ENCODE data around the gene FFAR3. TPM values are rescaled to one million over a fixed set of nuclear protein-coding genes. Genes with fewer than 3 reads are reported as not detected.
A peak's percentile ranks its signal among the peaks of the same experiment; 100 is the strongest.

The FFAR3 gene
- total and polyA plus RNA-seq, 2 of the 13 experiments (the other 11 are each of a cell fraction or from before 2014, with no cell fraction given) = not detected

DNA sequence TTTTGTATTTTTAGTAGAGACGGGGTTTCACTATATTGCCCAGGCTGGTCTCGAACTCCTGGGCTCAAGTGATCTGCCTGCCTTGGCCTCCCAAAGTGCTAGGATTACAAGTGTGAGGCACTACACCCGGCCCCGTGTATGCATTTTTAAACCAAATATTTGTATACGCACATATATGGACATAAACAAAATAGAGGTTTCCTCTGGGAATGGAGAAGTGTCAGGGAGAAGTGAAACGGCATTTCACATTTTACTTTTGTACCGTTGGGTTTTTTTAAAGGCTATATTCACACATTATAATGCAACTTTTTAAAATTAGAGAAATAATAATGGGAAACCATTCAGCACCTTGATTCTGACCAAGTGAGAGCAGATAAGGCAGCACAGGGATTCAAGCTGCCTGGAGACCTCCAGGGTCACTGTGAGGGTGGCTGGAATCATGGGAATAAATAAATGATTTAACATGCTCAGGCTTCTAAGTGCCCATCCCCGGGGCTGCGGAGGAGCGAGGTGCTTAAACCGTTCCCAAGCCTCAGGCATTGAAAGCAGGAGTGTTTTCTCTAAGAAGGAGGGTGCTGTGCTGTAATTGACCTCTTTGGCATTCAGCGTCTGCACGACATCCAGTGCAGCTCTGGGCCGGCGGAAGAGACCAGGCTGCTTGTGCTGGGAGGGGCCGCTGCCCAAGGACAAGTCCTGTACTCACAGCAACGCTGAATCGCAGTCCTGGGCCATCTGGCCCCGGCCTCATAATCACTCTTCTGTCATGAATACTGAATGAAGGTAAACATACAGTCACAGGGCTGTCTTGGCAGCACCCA lies 37.3 kb downstream of the FFAR3 start (continued):
- TF ChIP-seq HCFC1 (IDR thresholded peaks at IDR 0.05; ENCODE audit: low read depth, low read length) (no peak), DR1 (CRISPR knock-in tag; IDR thresholded peaks at IDR 0.05) (no peak), ZNF124 (CRISPR knock-in tag; IDR thresholded peaks at IDR 0.05) (no peak), TAF15 (IDR thresholded peaks at IDR 0.05; ENCODE audit: low read depth, low read length, poor library complexity, severe bottlenecking) (no peak), MXD4 (CRISPR knock-in tag; IDR thresholded peaks at IDR 0.05) (no peak), ZNF33B (CRISPR knock-in tag; IDR thresholded peaks at IDR 0.05) (no peak), PPARG (CRISPR knock-in tag; conservative IDR thresholded peaks at IDR 0.05) (0 out of 2 replicates have a peak, but pooled peaks have one; percentile 40), ZNF441 (CRISPR knock-in tag; IDR thresholded peaks at IDR 0.05; ENCODE audit: borderline replicate concordance) (0 out of 2 replicates have a peak, but pooled peaks have one; percentile 41), MAF1 (CRISPR knock-in tag; IDR thresholded peaks at IDR 0.05; ENCODE audit: borderline replicate concordance) (no peak), ZNF44 (CRISPR knock-in tag; IDR thresholded peaks at IDR 0.05) (no peak), U2AF2 (IDR thresholded peaks at IDR 0.05; ENCODE audit: low read depth, low read length) (no peak), ZNF354B (CRISPR knock-in tag; IDR thresholded peaks at IDR 0.05) (no peak), CCAR2 (optimal IDR thresholded peaks at IDR 0.05; ENCODE audit: low read depth, low read length) (no peak), ZNF782 (CRISPR knock-in tag; IDR thresholded peaks at IDR 0.05; ENCODE audit: borderline replicate concordance) (no peak), POLR2A (IDR thresholded peaks at IDR 0.05; ENCODE audit: insufficient read depth in 1 of 2, low read depth in 2 of 2, low read length in 2 of 2) (no peak), NFKBIZ (CRISPR knock-in tag; IDR thresholded peaks at IDR 0.05) (no peak)
- TF ChIP-seq, protein P1, sequence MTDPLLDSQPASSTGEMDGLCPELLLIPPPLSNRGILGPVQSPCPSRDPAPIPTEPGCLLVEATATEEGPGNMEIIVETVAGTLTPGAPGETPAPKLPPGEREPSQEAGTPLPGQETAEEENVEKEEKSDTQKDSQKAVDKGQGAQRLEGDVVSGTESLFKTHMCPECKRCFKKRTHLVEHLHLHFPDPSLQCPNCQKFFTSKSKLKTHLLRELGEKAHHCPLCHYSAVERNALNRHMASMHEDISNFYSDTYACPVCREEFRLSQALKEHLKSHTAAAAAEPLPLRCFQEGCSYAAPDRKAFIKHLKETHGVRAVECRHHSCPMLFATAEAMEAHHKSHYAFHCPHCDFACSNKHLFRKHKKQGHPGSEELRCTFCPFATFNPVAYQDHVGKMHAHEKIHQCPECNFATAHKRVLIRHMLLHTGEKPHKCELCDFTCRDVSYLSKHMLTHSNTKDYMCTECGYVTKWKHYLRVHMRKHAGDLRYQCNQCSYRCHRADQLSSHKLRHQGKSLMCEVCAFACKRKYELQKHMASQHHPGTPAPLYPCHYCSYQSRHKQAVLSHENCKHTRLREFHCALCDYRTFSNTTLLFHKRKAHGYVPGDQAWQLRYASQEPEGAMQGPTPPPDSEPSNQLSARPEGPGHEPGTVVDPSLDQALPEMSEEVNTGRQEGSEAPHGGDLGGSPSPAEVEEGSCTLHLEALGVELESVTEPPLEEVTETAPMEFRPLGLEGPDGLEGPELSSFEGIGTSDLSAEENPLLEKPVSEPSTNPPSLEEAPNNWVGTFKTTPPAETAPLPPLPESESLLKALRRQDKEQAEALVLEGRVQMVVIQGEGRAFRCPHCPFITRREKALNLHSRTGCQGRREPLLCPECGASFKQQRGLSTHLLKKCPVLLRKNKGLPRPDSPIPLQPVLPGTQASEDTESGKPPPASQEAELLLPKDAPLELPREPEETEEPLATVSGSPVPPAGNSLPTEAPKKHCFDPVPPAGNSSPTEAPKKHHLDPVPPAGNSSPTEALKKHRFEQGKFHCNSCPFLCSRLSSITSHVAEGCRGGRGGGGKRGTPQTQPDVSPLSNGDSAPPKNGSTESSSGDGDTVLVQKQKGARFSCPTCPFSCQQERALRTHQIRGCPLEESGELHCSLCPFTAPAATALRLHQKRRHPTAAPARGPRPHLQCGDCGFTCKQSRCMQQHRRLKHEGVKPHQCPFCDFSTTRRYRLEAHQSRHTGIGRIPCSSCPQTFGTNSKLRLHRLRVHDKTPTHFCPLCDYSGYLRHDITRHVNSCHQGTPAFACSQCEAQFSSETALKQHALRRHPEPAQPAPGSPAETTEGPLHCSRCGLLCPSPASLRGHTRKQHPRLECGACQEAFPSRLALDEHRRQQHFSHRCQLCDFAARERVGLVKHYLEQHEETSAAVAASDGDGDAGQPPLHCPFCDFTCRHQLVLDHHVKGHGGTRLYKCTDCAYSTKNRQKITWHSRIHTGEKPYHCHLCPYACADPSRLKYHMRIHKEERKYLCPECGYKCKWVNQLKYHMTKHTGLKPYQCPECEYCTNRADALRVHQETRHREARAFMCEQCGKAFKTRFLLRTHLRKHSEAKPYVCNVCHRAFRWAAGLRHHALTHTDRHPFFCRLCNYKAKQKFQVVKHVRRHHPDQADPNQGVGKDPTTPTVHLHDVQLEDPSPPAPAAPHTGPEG (CRISPR knock-in tag; IDR thresholded peaks at IDR 0.05) = no peak
- TF ChIP-seq, protein P2, sequence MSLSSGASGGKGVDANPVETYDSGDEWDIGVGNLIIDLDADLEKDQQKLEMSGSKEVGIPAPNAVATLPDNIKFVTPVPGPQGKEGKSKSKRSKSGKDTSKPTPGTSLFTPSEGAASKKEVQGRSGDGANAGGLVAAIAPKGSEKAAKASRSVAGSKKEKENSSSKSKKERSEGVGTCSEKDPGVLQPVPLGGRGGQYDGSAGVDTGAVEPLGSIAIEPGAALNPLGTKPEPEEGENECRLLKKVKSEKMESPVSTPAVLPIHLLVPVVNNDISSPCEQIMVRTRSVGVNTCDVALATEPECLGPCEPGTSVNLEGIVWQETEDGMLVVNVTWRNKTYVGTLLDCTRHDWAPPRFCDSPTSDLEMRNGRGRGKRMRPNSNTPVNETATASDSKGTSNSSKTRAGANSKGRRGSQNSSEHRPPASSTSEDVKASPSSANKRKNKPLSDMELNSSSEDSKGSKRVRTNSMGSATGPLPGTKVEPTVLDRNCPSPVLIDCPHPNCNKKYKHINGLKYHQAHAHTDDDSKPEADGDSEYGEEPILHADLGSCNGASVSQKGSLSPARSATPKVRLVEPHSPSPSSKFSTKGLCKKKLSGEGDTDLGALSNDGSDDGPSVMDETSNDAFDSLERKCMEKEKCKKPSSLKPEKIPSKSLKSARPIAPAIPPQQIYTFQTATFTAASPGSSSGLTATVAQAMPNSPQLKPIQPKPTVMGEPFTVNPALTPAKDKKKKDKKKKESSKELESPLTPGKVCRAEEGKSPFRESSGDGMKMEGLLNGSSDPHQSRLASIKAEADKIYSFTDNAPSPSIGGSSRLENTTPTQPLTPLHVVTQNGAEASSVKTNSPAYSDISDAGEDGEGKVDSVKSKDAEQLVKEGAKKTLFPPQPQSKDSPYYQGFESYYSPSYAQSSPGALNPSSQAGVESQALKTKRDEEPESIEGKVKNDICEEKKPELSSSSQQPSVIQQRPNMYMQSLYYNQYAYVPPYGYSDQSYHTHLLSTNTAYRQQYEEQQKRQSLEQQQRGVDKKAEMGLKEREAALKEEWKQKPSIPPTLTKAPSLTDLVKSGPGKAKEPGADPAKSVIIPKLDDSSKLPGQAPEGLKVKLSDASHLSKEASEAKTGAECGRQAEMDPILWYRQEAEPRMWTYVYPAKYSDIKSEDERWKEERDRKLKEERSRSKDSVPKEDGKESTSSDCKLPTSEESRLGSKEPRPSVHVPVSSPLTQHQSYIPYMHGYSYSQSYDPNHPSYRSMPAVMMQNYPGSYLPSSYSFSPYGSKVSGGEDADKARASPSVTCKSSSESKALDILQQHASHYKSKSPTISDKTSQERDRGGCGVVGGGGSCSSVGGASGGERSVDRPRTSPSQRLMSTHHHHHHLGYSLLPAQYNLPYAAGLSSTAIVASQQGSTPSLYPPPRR (CRISPR knock-in tag; IDR thresholded peaks at IDR 0.05; ENCODE audit: borderline replicate concordance) = peak; percentile 19; the same call in 1 of the 2 replicates
- TF ChIP-seq, protein P3, sequence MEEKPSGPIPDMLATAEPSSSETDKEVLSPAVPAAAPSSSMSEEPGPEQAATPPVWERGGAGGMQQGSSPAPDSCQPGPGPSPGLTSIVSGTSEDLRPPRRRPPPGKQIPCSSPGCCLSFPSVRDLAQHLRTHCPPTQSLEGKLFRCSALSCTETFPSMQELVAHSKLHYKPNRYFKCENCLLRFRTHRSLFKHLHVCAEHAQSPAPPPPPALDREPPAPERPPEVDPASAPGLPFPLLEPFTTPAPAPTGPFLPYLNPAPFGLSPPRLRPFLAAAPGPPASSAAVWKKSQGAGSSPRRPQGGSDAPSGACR (CRISPR knock-in tag; IDR thresholded peaks at IDR 0.05) = no peak
